Hematopoietic multipotent progenitor cell (in vitro differentiated cells): ENCODE data around the gene UGT1A3. TPM values are rescaled to one million over a fixed set of nuclear protein-coding genes. Genes with fewer than 3 reads are reported as not detected.

Experiments used
- DNase-seq, 3 donors: peaks; one replicate each; pipeline ENCODE4 v3.0.0-alpha.2; 2011 to 2015; ENCODE audit warnings: low read depth in 2 of 3, low spot score in 2 of 3
- total RNA-seq: library from RNA; depleted of rRNA; stranded (reverse); fragments of >200 nt; gene quantifications from one replicate; pipeline ENCODE4 v1.2.3, GENCODE V29; 2012

Gene UGT1A3
- total RNA-seq, 1 donor: not detected

DNA sequence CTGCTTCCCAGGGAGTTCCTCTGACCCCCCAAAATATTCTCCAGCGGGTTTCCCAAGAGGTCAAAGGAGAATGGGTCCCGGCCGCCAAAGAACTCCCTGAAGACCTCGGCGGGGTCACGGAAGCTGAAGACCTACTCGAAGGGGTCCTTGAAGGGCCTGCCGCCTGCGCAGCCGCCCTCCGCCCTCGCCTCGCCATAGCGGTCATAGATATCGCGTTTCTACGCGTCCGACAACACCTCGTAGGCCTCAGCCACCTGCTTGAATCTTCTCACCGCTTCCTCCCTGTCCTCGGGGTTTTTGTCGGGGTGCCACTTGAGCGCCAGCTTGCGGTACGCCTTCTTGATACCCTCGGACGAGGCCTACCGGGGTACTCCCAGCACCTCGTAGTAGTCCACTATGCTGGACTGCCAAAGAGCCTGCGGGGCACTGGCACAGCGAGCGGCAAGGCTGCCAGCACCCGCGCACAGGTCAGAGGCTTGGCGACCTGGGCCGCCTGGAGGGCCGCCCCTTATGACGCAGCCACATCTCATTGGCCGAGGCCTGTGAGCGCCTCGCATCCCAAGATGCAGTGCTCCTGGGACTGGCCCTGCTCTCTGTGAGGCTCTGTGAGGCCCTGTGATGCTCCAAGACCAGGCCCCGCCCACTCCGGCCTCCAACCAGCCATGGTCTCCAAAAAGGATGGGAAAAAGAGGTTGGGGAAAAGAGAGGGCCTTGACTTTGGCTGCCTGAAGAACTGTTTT lies 26.2 kb downstream of the UGT1A3 start:
- DNase-seq: no peak

DNA sequence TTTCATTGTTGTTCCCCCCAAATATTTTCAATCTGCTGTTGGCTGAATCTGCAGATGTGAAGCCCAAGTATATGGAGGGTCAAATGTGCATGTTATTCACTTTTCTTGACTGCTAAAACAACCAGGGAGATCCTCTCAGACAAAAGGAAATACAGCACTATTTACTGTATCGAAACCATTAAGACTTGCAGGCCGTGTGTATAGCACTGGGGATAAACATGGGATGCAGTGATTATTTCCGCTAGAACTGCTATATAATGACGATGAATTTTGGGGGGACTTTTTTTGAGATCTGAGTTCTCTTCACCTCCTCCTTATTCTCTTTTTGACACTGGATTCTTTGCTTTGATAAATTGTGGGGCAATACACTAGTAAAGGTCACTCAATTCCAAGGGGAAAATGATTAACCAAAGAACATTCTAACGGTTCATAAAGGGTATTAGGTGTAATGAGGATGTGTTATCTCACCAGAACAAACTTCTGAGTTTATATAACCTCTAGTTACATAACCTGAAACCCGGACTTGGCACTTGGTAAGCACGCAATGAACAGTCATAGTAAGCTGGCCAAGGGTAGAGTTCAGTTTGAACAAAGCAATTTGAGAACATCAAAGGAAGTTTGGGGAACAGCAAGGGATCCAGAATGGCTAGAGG lies 27.7 kb downstream of the UGT1A3 start:
- DNase-seq: no peak

DNA sequence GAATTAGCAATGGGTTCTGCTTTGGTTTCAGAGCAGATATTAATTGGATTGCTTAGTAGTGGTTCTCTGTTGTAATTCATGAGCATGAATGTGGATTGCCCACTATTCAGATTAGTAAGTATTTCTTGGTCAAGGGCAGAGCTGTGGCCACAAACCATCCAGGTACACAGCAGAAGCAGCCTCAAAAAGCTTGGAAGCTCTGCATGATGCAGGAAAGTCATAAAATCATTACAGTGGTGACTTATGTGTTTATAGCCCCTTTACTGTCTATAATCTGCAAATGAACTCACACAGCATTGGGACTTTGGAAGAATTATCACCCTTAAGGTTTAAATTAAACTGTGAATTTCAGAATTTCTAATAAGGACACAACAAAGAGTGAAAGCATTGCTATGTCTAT lies 29.3 kb downstream of the UGT1A3 start:
- no peak for DNase-seq

GRCh38 chr2:233758849-233759248 lies 30.0 kb downstream of the UGT1A3 start:
- DNase-seq: no peak

GRCh38 chr2:233760043-233760442 lies 31.2 kb downstream of the UGT1A3 start, which contains the start of gene UGT1A1:
Gene UGT1A1, plus strand, starts transcription at chr2:233760270. Its CDS starts 18 bp downstream, at chr2:233760288.
- DNase-seq: no peak

DNA sequence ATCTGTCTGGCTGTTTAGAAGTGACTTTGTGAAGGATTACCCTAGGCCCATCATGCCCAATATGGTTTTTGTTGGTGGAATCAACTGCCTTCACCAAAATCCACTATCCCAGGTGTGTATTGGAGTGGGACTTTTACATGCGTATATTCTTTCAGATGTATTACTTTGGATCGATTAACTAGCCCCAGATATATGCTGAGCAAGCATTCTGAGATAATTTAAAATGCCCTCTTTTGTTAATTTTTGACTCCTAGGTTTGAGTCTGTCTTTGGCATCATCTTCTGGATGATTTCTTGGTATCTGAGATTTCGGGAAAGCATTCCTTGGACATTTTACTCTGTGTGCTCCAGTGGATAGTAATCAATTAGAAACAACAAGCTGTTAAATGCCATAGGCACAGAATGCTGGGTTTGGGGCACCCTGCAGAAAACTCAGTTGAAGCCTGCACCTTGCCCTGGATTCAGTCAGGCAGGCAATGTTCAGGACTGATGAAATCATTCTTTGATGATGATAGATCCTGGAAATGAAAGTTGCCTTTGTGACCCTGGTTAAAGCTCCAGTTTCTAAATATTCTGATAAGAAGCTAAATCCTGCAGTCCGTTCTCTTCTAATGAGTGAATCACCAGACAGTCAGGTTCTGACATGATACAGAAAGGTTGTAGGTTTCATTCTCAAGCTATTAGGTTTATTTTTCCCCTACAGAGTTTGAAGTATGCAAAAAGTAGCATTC lies 32.4 kb downstream of the UGT1A3 start:
- DNase-seq: no peak

DNA sequence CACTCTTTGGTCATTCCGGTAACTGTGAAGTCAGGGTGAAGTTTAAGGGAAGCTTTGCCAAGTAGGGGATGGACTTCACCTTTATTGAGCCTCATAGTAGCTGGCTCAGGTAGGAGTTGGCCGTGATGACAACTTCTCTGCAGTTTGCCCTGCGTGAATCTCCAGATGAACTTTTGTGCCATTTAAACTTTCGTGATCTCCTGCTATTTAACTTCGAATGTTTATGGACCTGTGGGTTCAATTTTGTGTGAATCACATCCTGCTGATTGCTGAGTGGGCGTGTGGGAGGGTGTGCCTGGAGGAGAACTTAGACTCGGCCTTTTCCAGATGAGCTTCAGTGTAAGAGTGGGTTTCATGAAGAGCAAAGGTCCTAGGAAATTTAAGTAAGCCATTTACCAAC lies 35.4 kb downstream of the UGT1A3 start:
- no peak for DNase-seq

GRCh38 chr2:233764761-233765160 lies 35.9 kb downstream of the UGT1A3 start:
- no peak for DNase-seq

DNA sequence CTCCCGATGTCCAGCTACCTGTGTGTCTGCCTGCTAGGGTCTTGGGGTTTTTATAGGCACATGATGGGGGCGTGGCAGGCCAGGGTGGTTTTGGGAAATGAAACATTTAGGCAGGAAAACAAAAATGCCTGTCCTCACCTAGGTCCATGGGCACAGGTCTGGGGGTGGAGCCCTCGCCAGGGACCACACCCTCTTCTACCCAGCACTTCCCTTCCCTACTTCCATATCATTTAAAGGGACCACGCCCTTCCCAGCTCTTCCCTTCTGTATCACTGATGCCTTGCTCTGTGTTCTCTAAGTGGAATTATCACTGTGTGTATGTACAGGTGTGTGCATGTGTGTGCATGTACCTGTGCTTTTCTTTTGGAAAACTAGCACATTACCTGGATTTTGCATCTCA lies 37.6 kb downstream of the UGT1A3 start:
- no peak for DNase-seq

DNA sequence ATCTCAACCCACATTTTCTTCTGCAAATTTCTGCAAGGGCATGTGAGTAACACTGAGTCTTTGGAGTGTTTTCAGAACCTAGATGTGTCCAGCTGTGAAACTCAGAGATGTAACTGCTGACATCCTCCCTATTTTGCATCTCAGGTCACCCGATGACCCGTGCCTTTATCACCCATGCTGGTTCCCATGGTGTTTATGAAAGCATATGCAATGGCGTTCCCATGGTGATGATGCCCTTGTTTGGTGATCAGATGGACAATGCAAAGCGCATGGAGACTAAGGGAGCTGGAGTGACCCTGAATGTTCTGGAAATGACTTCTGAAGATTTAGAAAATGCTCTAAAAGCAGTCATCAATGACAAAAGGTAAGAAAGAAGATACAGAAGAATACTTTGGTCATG lies 39.2 kb downstream of the UGT1A3 start:
- DNase-seq: no peak

DNA sequence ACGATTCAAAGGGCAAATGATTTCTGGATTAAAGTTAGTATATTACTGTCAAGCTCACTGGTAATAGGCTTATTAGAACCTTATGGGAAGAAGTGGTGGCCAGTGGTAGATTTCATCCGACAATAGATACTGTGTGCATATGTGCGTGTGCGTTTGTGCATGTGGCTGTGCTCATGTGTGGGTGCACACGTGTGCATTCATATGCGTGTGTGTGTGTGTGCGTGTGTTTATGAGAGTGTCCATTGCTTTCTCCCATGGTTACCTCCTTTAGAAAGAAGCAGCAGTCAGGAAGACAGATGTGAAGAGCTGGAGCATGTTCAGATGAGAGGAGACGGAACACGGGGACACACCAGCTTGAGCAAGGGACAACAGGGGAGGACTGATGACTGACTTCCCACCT lies 40.4 kb downstream of the UGT1A3 start:
- DNase-seq: no peak

- DNase-seq: no peak
Measured at GRCh38 chr2:233772153-233772552, 43.3 kb downstream of the UGT1A3 start.

GRCh38 chr2:233772583-233772982 lies 43.7 kb downstream of the UGT1A3 start:
- no peak for DNase-seq

DNA sequence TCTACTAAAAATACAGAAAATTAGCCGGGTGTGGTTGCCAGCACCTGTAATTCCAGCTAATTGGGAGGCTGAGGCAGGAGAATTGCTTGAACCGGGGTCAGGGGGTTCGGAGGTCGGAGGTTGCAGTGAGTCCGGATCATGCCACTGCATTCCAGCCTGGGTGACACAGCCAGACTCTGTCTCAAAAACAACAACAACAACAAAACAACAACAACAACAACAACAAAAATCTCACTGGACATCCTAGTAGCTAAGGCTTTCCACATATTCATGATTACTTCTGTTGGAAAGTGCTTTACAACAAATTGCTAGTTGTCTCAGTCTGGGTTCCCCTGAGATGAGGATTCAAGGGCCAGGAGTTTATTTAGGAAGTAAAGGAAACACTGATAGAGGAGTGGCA lies 45.0 kb downstream of the UGT1A3 start:
- no peak for DNase-seq

GRCh38 chr2:233775414-233775813 lies 46.6 kb downstream of the UGT1A3 start:
- no peak for DNase-seq

GRCh38 chr2:233778030-233778429 lies 49.2 kb downstream of the UGT1A3 start, which contains the start of gene MROH2A:
Gene MROH2A, plus strand, starts transcription at chr2:233778330. Its CDS starts 1,029 bp downstream, at chr2:233779359.
- DNase-seq: no peak

DNA sequence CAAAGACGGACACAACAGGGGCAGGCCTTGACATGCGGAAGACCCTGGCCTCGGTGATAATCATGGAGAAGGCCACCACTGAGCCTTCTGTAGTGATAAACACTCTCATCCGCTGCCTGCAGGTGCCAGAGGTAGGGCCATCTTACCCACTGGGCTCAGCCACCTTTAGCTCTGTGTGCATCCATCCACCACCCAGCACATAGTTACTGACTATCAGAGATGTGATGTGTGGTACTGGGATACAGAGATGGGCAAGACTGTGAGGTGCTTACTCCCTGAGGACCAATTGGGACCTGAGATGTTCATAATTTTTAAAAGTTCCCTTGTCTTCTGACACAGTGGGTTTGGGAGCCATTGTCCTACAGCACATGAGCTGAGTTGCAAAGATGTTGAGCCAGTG lies 50.9 kb downstream of the UGT1A3 start:
- DNase-seq: no peak

DNA sequence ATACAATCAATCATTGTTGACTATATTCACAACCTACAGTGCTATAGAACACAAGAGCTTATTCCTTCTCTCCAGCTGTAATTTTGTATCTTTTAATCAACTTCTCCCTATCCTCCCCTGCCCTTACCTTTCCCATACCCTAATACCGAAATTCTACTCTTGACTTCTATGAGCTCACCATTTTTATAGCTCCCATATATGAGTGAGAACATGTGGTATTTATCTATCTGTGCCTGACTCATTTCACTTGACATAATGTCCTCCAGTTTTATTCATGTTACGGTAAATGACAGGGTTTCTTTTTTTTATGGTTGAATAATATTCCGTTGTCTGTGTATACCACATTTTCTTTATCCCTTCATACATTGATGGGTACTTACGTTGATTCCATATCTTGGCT lies 51.9 kb downstream of the UGT1A3 start:
- DNase-seq: no peak

DNA sequence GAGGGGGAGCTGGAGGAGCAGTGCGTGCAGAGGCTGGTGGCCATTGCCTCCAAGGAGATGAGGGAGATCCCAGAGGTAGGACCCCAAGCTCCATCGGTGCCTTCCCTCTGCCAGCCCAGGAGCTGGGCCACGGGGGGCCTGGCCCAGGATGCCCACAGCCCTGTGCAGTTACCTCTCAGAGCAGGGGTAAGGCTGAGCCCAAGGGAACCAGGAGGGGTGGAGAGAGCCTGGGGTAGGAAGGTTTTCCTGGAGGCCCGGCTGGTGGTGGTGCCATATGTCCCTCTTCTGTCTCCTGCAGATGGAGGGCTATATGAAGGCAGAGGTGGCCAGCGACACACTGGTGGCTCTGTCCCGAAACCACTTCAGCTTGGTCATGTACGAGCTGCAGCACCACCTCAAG lies 60.7 kb downstream of the UGT1A3 start:
- no peak for DNase-seq

- no peak for DNase-seq
Measured at GRCh38 chr2:233791151-233791882, 62.5 kb downstream of the UGT1A3 start.

DNA sequence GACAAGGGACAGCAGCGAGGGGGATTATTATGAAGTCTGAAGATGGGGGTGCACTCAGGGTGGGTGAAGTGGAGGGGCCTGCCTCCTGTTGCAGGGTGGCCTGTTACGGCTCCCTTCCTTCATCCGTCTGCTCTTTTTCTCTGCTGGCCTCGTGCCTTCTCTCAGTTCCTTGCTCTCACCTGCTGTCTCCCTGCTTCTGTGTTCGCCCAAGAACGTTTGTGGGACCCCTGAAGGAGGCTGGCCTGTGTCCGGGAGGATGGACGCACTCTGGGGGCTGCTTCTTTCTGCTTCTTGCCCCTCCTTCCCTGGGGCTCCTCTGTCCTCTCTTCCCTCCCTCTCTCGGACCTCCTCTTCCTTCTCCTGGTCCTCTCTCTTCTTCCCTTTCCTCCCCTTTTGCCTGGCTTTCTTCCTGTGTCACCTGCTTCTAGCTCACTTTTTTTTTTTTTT lies 63.1 kb downstream of the UGT1A3 start:
- no peak for DNase-seq
